Measurements from ENCODE around the gene SERPINA4. TPM values are rescaled to one million over a fixed set of nuclear protein-coding genes. Genes with fewer than 3 reads are reported as not detected.

Gene SERPINA4
- total RNA-seq, 4 donors from 2014 or later: 0.13 to 0.26 TPM; not detected in 2

DNA sequence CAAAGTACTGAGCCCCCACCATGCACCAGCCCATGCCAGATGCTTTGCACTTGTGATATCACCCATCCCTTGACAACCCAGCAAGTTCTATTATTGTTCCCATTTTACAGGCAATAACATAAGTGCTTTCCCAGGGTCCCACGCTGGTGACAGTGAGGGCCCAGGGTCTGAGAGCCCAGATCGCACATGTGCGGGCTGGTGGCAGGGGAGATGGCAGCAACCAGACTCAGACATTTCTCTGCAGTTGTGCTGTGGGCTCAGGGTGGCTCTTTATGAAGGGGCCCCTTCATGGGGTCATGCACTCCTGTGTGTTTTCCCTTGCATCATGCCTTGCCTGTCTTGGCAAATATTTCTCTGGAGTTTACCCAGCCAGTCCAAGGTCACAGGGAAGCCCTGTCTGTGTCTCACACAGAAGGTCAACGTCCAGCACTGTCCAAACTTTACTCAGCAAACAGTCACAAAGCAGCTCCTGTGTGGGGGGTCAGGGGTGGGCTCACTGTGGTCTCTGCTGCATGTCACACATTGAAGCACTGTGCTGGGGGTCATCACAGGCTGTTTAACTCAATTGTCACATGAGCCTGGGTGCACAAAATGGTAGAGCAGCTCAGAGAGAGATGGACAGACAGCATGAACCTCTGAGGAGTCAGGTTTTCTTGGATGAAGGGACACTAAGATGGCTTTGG lies 32.6 kb downstream of the SERPINA4 start:
- Histone ChIP-seq H3K27me3 (no peaks in the 10 kb centered on the region), H3K27ac (no peak overlapping the region), H3K4me1 (peaks cover 0 to 27% of the 10 kb centered on the region in 2 donors), H3K9me3 (no peaks in the 10 kb centered on the region), H3K4me3 (no peak overlapping the region), H3K36me3 (no peaks in the 10 kb centered on the region)
- intact Hi-C loops (cut with DNase I; ENCODE audit: low total_unique reads) (no loop called here), in situ Hi-C loops (cut with MboI; ENCODE audit: low sequenced_read_pairs in 4 of 4) (no loop called here)
- DNase-seq (no peak), ATAC-seq (peak in 1 of 2 donors; percentile 56)
- TF ChIP-seq, protein P1, sequence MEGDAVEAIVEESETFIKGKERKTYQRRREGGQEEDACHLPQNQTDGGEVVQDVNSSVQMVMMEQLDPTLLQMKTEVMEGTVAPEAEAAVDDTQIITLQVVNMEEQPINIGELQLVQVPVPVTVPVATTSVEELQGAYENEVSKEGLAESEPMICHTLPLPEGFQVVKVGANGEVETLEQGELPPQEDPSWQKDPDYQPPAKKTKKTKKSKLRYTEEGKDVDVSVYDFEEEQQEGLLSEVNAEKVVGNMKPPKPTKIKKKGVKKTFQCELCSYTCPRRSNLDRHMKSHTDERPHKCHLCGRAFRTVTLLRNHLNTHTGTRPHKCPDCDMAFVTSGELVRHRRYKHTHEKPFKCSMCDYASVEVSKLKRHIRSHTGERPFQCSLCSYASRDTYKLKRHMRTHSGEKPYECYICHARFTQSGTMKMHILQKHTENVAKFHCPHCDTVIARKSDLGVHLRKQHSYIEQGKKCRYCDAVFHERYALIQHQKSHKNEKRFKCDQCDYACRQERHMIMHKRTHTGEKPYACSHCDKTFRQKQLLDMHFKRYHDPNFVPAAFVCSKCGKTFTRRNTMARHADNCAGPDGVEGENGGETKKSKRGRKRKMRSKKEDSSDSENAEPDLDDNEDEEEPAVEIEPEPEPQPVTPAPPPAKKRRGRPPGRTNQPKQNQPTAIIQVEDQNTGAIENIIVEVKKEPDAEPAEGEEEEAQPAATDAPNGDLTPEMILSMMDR (IDR thresholded peaks at IDR 0.05 in 4 of 5, conservative IDR thresholded peaks at IDR 0.05 in 1 of 5): no peak
- TF ChIP-seq POLR2A (IDR thresholded peaks at IDR 0.05): no peak

DNA sequence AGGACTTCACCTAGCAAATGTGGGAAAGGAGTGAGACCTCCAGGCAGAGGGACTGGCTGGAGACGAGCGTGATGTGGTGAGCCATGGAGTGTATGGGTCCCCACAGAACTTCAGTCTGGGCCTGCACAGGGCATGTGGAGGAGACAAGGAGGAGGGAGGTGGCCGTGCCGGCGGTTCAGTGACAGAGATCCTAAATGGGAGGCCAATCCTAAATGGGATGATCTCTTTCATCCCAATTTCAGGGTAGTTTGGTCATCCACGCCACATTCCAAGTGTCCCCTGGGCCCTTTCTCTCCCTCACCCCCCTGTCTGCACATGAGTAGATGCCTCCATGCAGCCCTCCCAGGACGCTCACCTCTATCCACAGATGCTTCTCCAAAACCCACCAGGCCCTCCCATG lies 33.2 kb downstream of the SERPINA4 start:
- intact Hi-C loops (cut with DNase I; ENCODE audit: low total_unique reads): no loop called here
- DNase-seq: no peak

DNA sequence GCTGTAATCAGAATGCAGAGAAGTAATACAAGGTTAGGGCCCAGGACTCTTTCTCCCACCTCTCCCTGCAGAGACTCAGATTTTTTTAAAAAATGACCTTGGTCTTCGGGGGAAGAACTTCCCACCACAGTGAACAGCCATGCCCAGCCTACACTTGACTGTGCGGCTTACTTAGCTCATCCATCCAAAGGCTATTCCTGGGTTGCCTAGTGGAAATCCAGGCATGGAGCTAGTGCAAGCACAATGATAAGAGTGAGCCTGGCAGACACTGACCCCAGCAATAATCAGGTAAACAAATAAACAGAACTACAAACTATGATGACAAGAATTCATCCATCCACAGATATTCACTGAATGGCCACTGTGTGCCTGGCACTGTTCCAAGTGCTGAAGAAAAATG lies 34.7 kb downstream of the SERPINA4 start:
- in situ Hi-C loops (cut with MboI; ENCODE audit: low sequenced_read_pairs in 4 of 4): no loop called here
- Histone ChIP-seq H3K36me3 (no peaks in the 10 kb centered on the region), H3K27ac (peak overlapping the region in 1 of 4 donors; percentile 95), H3K27me3 (no peaks in the 10 kb centered on the region), H3K4me1 (peaks cover 11 to 46% of the 10 kb centered on the region in 2 donors), H3K9me3 (no peaks in the 10 kb centered on the region), H3K4me3 (no peak overlapping the region)
- DNase-seq (no peak), ATAC-seq (no peak)
- intact Hi-C loops (cut with DNase I; ENCODE audit: low total_unique reads): no loop called here
- no peak for TF ChIP-seq POLR2A (IDR thresholded peaks at IDR 0.05)
- TF ChIP-seq, protein P1 (IDR thresholded peaks at IDR 0.05 in 4 of 5, conservative IDR thresholded peaks at IDR 0.05 in 1 of 5): no peak

More for the DNA sequence above, 33.2 kb downstream of the SERPINA4 start:
- in situ Hi-C loops (cut with MboI; ENCODE audit: low sequenced_read_pairs in 4 of 4): no loop called here
- no peak overlapping the region for H3K27ac ChIP-seq
- H3K4me1 ChIP-seq: peaks cover 2 to 31% of the 10 kb centered on the region in 2 donors
- H3K27me3 ChIP-seq: no peaks in the 10 kb centered on the region
- no peak for ATAC-seq
- no peak for TF ChIP-seq POLR2A (IDR thresholded peaks at IDR 0.05)
- TF ChIP-seq, protein P1 (IDR thresholded peaks at IDR 0.05 in 4 of 5, conservative IDR thresholded peaks at IDR 0.05 in 1 of 5): no peak
- H3K36me3 ChIP-seq: no peaks in the 10 kb centered on the region
- no peaks in the 10 kb centered on the region for H3K9me3 ChIP-seq
- no peak overlapping the region for H3K4me3 ChIP-seq

DNA sequence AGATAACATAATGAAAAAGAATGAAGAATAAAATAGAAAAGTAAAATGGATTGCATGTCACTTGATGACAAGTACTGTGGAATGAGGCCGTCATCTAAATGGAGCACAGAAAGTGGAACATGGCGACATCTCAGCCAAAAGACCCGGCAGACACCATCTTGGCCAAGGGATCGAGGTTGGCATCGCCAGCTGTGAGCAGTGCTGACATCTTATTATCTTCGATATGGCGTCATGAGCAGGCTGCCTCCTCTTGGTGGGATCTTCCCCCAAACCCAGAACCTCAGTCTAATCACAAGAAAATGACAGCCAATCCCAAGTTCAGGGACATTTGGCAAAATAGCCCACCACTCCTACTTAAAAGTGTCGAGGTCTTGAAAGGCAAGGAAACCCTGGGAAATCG lies 35.1 kb downstream of the SERPINA4 start:
- TF ChIP-seq, protein P1 (IDR thresholded peaks at IDR 0.05 in 4 of 5, conservative IDR thresholded peaks at IDR 0.05 in 1 of 5): no peak
- no peak for TF ChIP-seq POLR2A (IDR thresholded peaks at IDR 0.05)
- Histone ChIP-seq H3K4me1 (peaks cover 11 to 49% of the 10 kb centered on the region in 2 donors), H3K27me3 (no peaks in the 10 kb centered on the region), H3K36me3 (no peaks in the 10 kb centered on the region), H3K9me3 (no peaks in the 10 kb centered on the region), H3K4me3 (no peak overlapping the region), H3K27ac (peak overlapping the region in 3 of 4 donors; percentile 6 to 95 (median 52))
- in situ Hi-C loops (cut with MboI; ENCODE audit: low sequenced_read_pairs in 4 of 4) (no loop called here), intact Hi-C loops (cut with DNase I; ENCODE audit: low total_unique reads) (no loop called here)
- DNase-seq (no peak), ATAC-seq (no peak)
